Stimulated activated CD4-positive, alpha-beta T cell treated with anti-CD3 and anti-CD28 coated beads, Interleukin-2, amount 100 ng/mL, for 24 hours (primary cell): ENCODE data around the gene OCA2.
"Not testable (repeated sequence)": the region's sequence is repeated elsewhere in the genome, so short reads cannot be mapped to it uniquely, and the experiment has no call there.

ENCODE experiments used
- DNase-seq, 2 donors: peaks; one replicate each; pipeline ENCODE4 v3.0.0-alpha.2; 2020

Gene OCA2

GRCh38 chr15:27804569-27805260 is 294.4 kb downstream of the OCA2 start:
- no peak for DNase-seq

- no peak for DNase-seq
Observed at GRCh38 chr15:27798807-27799206, 300.3 kb downstream of the OCA2 start.

GRCh38 chr15:27797765-27798164 is 301.4 kb downstream of the OCA2 start:
- no peak for DNase-seq

GRCh38 chr15:27796405-27797320 is 302.5 kb downstream of the OCA2 start:
- DNase-seq, result no peak

GRCh38 chr15:27792756-27793264 is 306.3 kb downstream of the OCA2 start:
- DNase-seq, result no peak

- no peak for DNase-seq
Observed at GRCh38 chr15:27790270-27790669, 308.8 kb downstream of the OCA2 start.

- DNase-seq, result no peak
Observed at GRCh38 chr15:27787931-27788330, 311.2 kb downstream of the OCA2 start.

- no peak for DNase-seq
Observed at GRCh38 chr15:27784107-27784506, 315.0 kb downstream of the OCA2 start.

GRCh38 chr15:27783678-27784077 is 315.4 kb downstream of the OCA2 start:
- no peak for DNase-seq

GRCh38 chr15:27782125-27782524 is 317.0 kb downstream of the OCA2 start:
- DNase-seq, result no peak

GRCh38 chr15:27776501-27776900 is 322.6 kb downstream of the OCA2 start:
- no peak for DNase-seq

GRCh38 chr15:27774638-27775037 is 324.5 kb downstream of the OCA2 start:
- no peak for DNase-seq

- DNase-seq, result no peak
Observed at GRCh38 chr15:27774191-27774590, 324.9 kb downstream of the OCA2 start.

- DNase-seq, result no peak
Observed at GRCh38 chr15:27771892-27772291, 327.2 kb downstream of the OCA2 start.

- DNase-seq, result no peak
Observed at GRCh38 chr15:27770769-27771554, 328.2 kb downstream of the OCA2 start.

- DNase-seq, result no peak
Observed at GRCh38 chr15:27770086-27770607, 329.0 kb downstream of the OCA2 start.

GRCh38 chr15:27769652-27770051 is 329.5 kb downstream of the OCA2 start:
- DNase-seq, result no peak

- DNase-seq, result no peak
Observed at GRCh38 chr15:27768732-27769475, 330.2 kb downstream of the OCA2 start.

- no peak for DNase-seq
Observed at GRCh38 chr15:27767918-27768640, 331.0 kb downstream of the OCA2 start.

GRCh38 chr15:27767430-27767829 is 331.7 kb downstream of the OCA2 start:
- DNase-seq, result not testable (repeated sequence)

- DNase-seq, result no peak
Observed at GRCh38 chr15:27764339-27764738, 334.8 kb downstream of the OCA2 start.
